Liver (tissue), 9 donors: ENCODE data around the gene ASB2. TPM values are rescaled to one million over a fixed set of nuclear protein-coding genes. Genes with fewer than 3 reads are reported as not detected.

Source experiments
- DNase-seq: peaks from one replicate; pipeline ENCODE4 v3.0.0-alpha.2; 2017; ENCODE audit warnings: low spot score
- H3K27ac ChIP-seq, 2 donors: one replicate each; pipeline ENCODE4 v1.7.0; 2013; ENCODE audit warnings: inconsistent platforms in 2 of 2, low read length in 2 of 2, control low read depth in 1 of 2, low read depth in 1 of 2, mild to moderate bottlenecking in 1 of 2
- H3K27me3 ChIP-seq, 4 donors: one replicate each; pipeline versions ENCODE4 v1.6.1 to v1.7.0; 2013; ENCODE audit warnings: low read length in 3 of 4, inconsistent platforms in 1 of 4, mild to moderate bottlenecking in 1 of 4, moderate library complexity in 1 of 4; ENCODE audit not compliant: control insufficient read depth in 4 of 4, insufficient read depth in 4 of 4
- H3K36me3 ChIP-seq, 4 donors: one replicate each; pipeline versions ENCODE4 v1.6.1 to v1.7.0; 2013; ENCODE audit warnings: low read length in 3 of 4, mild to moderate bottlenecking in 3 of 4, low read depth in 1 of 4, moderate library complexity in 1 of 4; ENCODE audit not compliant: control insufficient read depth in 4 of 4, insufficient read depth in 3 of 4
- H3K4me1 ChIP-seq, 4 donors: one replicate each; pipeline versions ENCODE4 v1.6.1 to v1.7.0; 2013; ENCODE audit warnings: low read length in 3 of 4, mild to moderate bottlenecking in 3 of 4, moderate library complexity in 1 of 4; ENCODE audit not compliant: control insufficient read depth in 4 of 4, insufficient read depth in 4 of 4
- H3K4me3 ChIP-seq, 3 donors: one replicate each; pipeline versions ENCODE4 v1.6.1 to v1.7.0; 2013; ENCODE audit warnings: low read length in 3 of 3, control low read depth in 1 of 3, low read depth in 1 of 3, mild to moderate bottlenecking in 1 of 3
- H3K9ac ChIP-seq, 2 donors: one replicate each; pipeline ENCODE4 v1.7.0; 2013; ENCODE audit warnings: low read length in 2 of 2, mild to moderate bottlenecking in 2 of 2, moderate library complexity in 2 of 2, control low read depth in 1 of 2, low read depth in 1 of 2
- H3K9me3 ChIP-seq, 4 donors: one replicate each; pipeline versions ENCODE4 v1.6.1 to v1.7.0; 2013; ENCODE audit warnings: low read length in 3 of 4; ENCODE audit not compliant: control insufficient read depth in 4 of 4
- ATF3 ChIP-seq: IDR thresholded peaks from 2 replicates; pipeline ENCODE4 v1.6.1; 2016; ENCODE audit warnings: antibody characterized with exemption
- CTCF ChIP-seq: fragments of 150-350 bp; IDR thresholded peaks from 2 replicates; pipeline ENCODE4 v1.5.1; 2017; ENCODE audit warnings: improper control_type of control experiment, low read depth, low read length; ENCODE audit not compliant: missing input control
- EGR1 ChIP-seq, 2 donors: IDR thresholded peaks; 2 replicates each; pipeline ENCODE4 v1.6.1; 2016 to 2018; ENCODE audit warnings: antibody characterized with exemption in 2 of 2, low read depth in 2 of 2
- FOXA1 ChIP-seq: IDR thresholded peaks from 2 replicates; pipeline ENCODE4 v1.6.1; 2016; ENCODE audit warnings: antibody characterized with exemption
- FOXA2 ChIP-seq: IDR thresholded peaks from 2 replicates; pipeline ENCODE4 v1.6.1; 2016; ENCODE audit warnings: antibody characterized with exemption
- GABPA ChIP-seq, 2 donors: IDR thresholded peaks in 1 of 2; conservative IDR thresholded peaks in 1 of 2; 2 replicates each; pipeline ENCODE4 v1.6.1; 2016; ENCODE audit warnings: antibody characterized with exemption in 2 of 2, mild to moderate bottlenecking in 1 of 2, moderate library complexity in 1 of 2
- HNF4A ChIP-seq, 2 donors: conservative IDR thresholded peaks; 2 replicates each; pipeline ENCODE4 v1.6.1; 2016; ENCODE audit warnings: antibody characterized with exemption in 2 of 2, mild to moderate bottlenecking in 2 of 2
- HNF4G ChIP-seq: IDR thresholded peaks from 2 replicates; pipeline ENCODE4 v1.6.1; 2016; ENCODE audit warnings: antibody characterized with exemption
- JUND ChIP-seq, 2 donors: IDR thresholded peaks; 2 replicates each; pipeline ENCODE4 v1.6.1; 2016; ENCODE audit warnings: antibody characterized with exemption in 2 of 2
- MAX ChIP-seq: IDR thresholded peaks from 2 replicates; pipeline ENCODE4 v1.6.1; 2016; ENCODE audit warnings: antibody characterized with exemption
- NR2F2 ChIP-seq: IDR thresholded peaks from 2 replicates; pipeline ENCODE4 v1.6.1; 2016; ENCODE audit warnings: antibody characterized with exemption
- RAD21 ChIP-seq, 2 donors: IDR thresholded peaks; 2 replicates each; pipeline ENCODE4 v1.6.1; 2016; ENCODE audit warnings: antibody characterized with exemption in 2 of 2, mild to moderate bottlenecking in 2 of 2
- REST ChIP-seq: IDR thresholded peaks from 2 replicates; pipeline ENCODE4 v1.6.1; 2016; ENCODE audit warnings: antibody characterized with exemption, mild to moderate bottlenecking
- RXRA ChIP-seq, 2 donors: IDR thresholded peaks; 2 replicates each; pipeline ENCODE4 v1.6.1; 2017 to 2018; ENCODE audit warnings: antibody characterized with exemption in 2 of 2, mild to moderate bottlenecking in 1 of 2
- SP1 ChIP-seq: IDR thresholded peaks from 2 replicates; pipeline ENCODE4 v1.6.1; 2018; ENCODE audit warnings: antibody characterized with exemption, mild to moderate bottlenecking
- TAF1 ChIP-seq: conservative IDR thresholded peaks from 2 replicates; pipeline ENCODE4 v1.6.1; 2016; ENCODE audit warnings: antibody characterized with exemption, mild to moderate bottlenecking
- YY1 ChIP-seq: IDR thresholded peaks from 2 replicates; pipeline ENCODE4 v1.6.1; 2016; ENCODE audit warnings: antibody characterized with exemption, mild to moderate bottlenecking
- ZBTB33 ChIP-seq: IDR thresholded peaks from 2 replicates; pipeline ENCODE4 v1.6.1; 2016; ENCODE audit warnings: antibody characterized with exemption
- WGBS: extraction: QIAGEN DNeasy Blood & Tissue Kit; methylation state at CpG from one replicate; pipeline ENCODE4 v1.1.7; 2013; 5-methylcytosine and 5-hydroxymethylcytosine counted together
- polyA plus RNA-seq, 2 donors: library from polyadenylated mRNA; stranded (reverse) in 1 of 2; unstranded in 1 of 2; fragments of 200-250 nt in 1 of 2; fragments of >200 nt in 1 of 2; fragmentation: Nextera tagmentation in 1 of 2; extraction: Ambion mirVana in 1 of 2; gene quantifications; one replicate each; pipeline versions ENCODE4 v1.2.1 to v1.2.3, GENCODE V29; 2013 to 2015
- total RNA-seq, 2 donors: library from RNA; depleted of rRNA; stranded (reverse); fragments of >200 nt; gene quantifications; one replicate each; pipeline ENCODE4 v1.2.3, GENCODE V29; 2014
- donor health status: healthy.
- donor health status: healthy.
- donor health status: healthy.
- donor health status: healthy.
- donor health status: healthy.

The ASB2 gene
- total and polyA plus RNA-seq, 4 donors: 0.18 to 0.56 (median 0.38) TPM

GRCh38 chr14:93981316-93982229, 5.2 kb upstream of the ASB2 start:
- Histone ChIP-seq H3K9ac (no peak overlapping the region), H3K9me3 (no peaks in the 10 kb centered on the region), H3K4me1 (no peaks in the 10 kb centered on the region), H3K36me3 (no peaks in the 10 kb centered on the region), H3K4me3 (no peak overlapping the region), H3K27ac (no peak overlapping the region), H3K27me3 (no peaks in the 10 kb centered on the region)
- no peak for DNase-seq
- no peak for TF ChIP-seq SP1
- no peak for TF ChIP-seq HNF4A (conservative IDR thresholded peaks at IDR 0.05)
- no peak for TF ChIP-seq RXRA (IDR thresholded peaks at IDR 0.05)
- no peak for TF ChIP-seq EGR1 (IDR thresholded peaks at IDR 0.05; ENCODE audit: low read depth in 2 of 2)
- TF ChIP-seq REST: no peak
- 93% methylated on average over 9 of the region's 9 CpGs for WGBS

- Histone ChIP-seq H3K4me3 (no peak overlapping the region), H3K36me3 (no peaks in the 10 kb centered on the region), H3K27me3 (no peaks in the 10 kb centered on the region), H3K9me3 (no peaks in the 10 kb centered on the region), H3K4me1 (no peaks in the 10 kb centered on the region), H3K27ac (no peak overlapping the region), H3K9ac (no peak overlapping the region)
- WGBS: 82% methylated on average over 11 of the region's 11 CpGs
- TF ChIP-seq GABPA (IDR thresholded peaks at IDR 0.05 in 1 of 2, conservative IDR thresholded peaks at IDR 0.05 in 1 of 2) (no peak), RAD21 (IDR thresholded peaks at IDR 0.05) (no peak), SP1 (no peak), JUND (IDR thresholded peaks at IDR 0.05) (no peak), ZBTB33 (no peak), HNF4G (no peak), HNF4A (conservative IDR thresholded peaks at IDR 0.05) (no peak), TAF1 (no peak), REST (no peak), CTCF (no peak), EGR1 (IDR thresholded peaks at IDR 0.05; ENCODE audit: low read depth in 2 of 2) (no peak), NR2F2 (no peak), FOXA2 (no peak), FOXA1 (no peak), ATF3 (no peak), MAX (no peak), YY1 (no peak), RXRA (IDR thresholded peaks at IDR 0.05) (no peak)
- no peak for DNase-seq
These were observed 4.3 kb upstream of the ASB2 start for GRCh38 chr14:93980456-93981201.
